HG03439 (cell line): ENCODE results near the gene COL18A1.
"Not testable (repeated sequence)": the region's sequence is repeated elsewhere in the genome, so short reads cannot be mapped to it uniquely, and the experiment has no call there.

Experiments
- ATAC-seq: cut with Tn5 transposase; IDR thresholded peaks from one replicate; pipeline ENCODE4 v1.9.1; 2021; ENCODE audit warnings: mild to moderate bottlenecking, moderate library complexity; ENCODE audit not compliant: unreplicated experiment

Gene COL18A1

GRCh38 chr21:45502600-45502999 lies 97.6 kb downstream of the COL18A1 start:
- ATAC-seq = no peak

- not testable (repeated sequence) for ATAC-seq
Observed at GRCh38 chr21:45503226-45503625, 98.3 kb downstream of the COL18A1 start.

GRCh38 chr21:45504021-45504515 lies 99.1 kb downstream of the COL18A1 start:
- no peak for ATAC-seq

- ATAC-seq = no peak
Observed at GRCh38 chr21:45504516-45505415, 99.8 kb downstream of the COL18A1 start.

GRCh38 chr21:45505416-45506021 lies 100.6 kb downstream of the COL18A1 start:
- no peak for ATAC-seq

GRCh38 chr21:45506241-45506817 lies 101.4 kb downstream of the COL18A1 start:
- no peak for ATAC-seq

- ATAC-seq = no peak
Observed at GRCh38 chr21:45506836-45507522, 102.0 kb downstream of the COL18A1 start.

GRCh38 chr21:45507523-45507875 lies 102.5 kb downstream of the COL18A1 start:
- no peak for ATAC-seq

- ATAC-seq = no peak
Observed at GRCh38 chr21:45507888-45508508, 103.0 kb downstream of the COL18A1 start.

GRCh38 chr21:45508607-45509565 lies 103.9 kb downstream of the COL18A1 start:
- no peak for ATAC-seq

GRCh38 chr21:45509566-45510465 lies 104.9 kb downstream of the COL18A1 start:
- no peak for ATAC-seq

- ATAC-seq = no peak
Observed at GRCh38 chr21:45510466-45510955, 105.5 kb downstream of the COL18A1 start.

- no peak for ATAC-seq
Observed at GRCh38 chr21:45511007-45511406, 106.0 kb downstream of the COL18A1 start.

GRCh38 chr21:45511661-45512431 lies 106.9 kb downstream of the COL18A1 start:
- ATAC-seq = no peak

- no peak for ATAC-seq
Observed at GRCh38 chr21:45512626-45513002, 107.6 kb downstream of the COL18A1 start.

GRCh38 chr21:45513003-45513717 lies 108.2 kb downstream of the COL18A1 start:
- ATAC-seq = no peak

GRCh38 chr21:45513741-45514310 lies 108.9 kb downstream of the COL18A1 start:
- no peak for ATAC-seq
